Stimulated activated CD4-positive, alpha-beta T cell treated with anti-CD3 and anti-CD28 coated beads, Interleukin-1b, Interleukin-23, amount 100 ng/mL, for 1 hour (primary cell): ENCODE results near the gene FAT2.

ENCODE experiments used
- DNase-seq, 2 donors: peaks; one replicate each; pipeline ENCODE4 v3.0.0-alpha.2; 2020; ENCODE audit warnings: low read depth in 2 of 2

The FAT2 gene

GRCh38 chr5:151553130-151553670, 37.9 kb downstream of the FAT2 start:
- no peak for DNase-seq

- DNase-seq = no peak
Observed at GRCh38 chr5:151551985-151552384, 39.1 kb downstream of the FAT2 start.

GRCh38 chr5:151550146-151550545, 41.0 kb downstream of the FAT2 start:
- DNase-seq = no peak

- no peak for DNase-seq
Observed at GRCh38 chr5:151549713-151550112, 41.4 kb downstream of the FAT2 start.

- DNase-seq = no peak
Observed at GRCh38 chr5:151547364-151547763, 43.8 kb downstream of the FAT2 start.

GRCh38 chr5:151541571-151541970, 49.6 kb downstream of the FAT2 start:
- DNase-seq = no peak
